NCI-H2196 (cell line): Measurements from ENCODE around the gene PRTN3.

ENCODE experiments used
- DNase-seq: peaks from one replicate; lab custom pipeline; 2025; ENCODE audit not compliant: unreplicated experiment; lab: John Stamatoyannopoulos, UW

The PRTN3 gene

GRCh38 chr19:802498-803098 is 38.2 kb upstream of the PRTN3 start:
- DNase-seq, result peak; percentile 81

DNA sequence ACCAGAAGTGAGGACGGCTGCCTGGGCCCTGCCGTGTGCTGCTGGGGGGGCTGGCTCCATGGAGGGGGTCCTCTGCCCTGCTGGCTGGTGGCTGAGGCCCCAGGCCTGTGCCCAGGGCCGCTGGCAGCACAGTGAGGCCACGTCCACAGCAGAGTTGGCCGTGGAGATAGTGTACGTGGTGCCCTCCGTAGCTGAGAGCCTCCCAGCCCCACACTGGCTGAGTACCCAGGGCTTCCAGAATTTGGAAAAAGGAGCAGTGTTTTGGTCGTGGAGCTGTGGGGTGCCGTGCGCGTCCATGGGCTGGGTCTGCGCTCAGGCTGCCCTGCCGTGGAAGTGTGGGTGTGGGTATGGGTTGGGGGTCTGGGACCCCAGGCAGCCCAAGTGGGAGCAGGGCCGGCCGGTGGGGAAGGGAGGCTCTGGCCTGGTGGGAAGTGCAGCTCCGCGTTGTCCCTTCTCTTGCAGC is 37.7 kb upstream of the PRTN3 start:
- DNase-seq, result no peak

DNA sequence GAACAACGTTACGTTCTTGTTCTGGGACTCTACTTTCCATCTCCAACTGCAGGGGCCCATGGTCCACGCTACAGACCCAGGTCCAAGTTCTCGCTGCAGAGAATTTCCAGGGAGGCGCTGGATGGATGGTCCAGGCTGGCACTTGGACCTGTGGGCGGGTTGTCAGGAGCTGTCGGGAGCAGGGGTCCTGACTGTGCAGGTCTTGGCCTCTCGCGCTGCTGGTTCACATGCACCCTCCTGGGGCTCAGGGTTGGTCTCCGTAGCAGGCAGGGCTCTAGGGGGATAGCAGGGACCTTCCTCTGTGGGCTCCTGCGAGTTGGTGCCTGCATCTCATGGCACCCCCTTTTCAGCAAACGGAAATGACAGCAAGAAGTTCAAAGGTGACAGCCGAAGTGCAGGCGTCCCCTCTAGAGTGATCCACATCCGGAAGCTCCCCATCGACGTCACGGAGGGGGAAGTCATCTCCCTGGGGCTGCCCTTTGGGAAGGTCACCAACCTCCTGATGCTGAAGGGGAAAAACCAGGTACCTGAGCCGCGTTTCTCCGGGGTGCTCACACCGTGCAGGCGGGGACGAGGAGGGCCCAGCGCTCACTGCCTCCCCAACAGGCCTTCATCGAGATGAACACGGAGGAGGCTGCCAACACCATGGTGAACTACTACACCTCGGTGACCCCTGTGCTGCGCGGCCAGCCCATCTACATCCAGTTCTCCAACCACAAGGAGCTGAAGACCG is 36.9 kb upstream of the PRTN3 start:
- DNase-seq, result no peak

GRCh38 chr19:804419-805165 is 36.2 kb upstream of the PRTN3 start:
- DNase-seq, result no peak

GRCh38 chr19:805166-805551 is 35.6 kb upstream of the PRTN3 start:
- DNase-seq, result no peak

DNA sequence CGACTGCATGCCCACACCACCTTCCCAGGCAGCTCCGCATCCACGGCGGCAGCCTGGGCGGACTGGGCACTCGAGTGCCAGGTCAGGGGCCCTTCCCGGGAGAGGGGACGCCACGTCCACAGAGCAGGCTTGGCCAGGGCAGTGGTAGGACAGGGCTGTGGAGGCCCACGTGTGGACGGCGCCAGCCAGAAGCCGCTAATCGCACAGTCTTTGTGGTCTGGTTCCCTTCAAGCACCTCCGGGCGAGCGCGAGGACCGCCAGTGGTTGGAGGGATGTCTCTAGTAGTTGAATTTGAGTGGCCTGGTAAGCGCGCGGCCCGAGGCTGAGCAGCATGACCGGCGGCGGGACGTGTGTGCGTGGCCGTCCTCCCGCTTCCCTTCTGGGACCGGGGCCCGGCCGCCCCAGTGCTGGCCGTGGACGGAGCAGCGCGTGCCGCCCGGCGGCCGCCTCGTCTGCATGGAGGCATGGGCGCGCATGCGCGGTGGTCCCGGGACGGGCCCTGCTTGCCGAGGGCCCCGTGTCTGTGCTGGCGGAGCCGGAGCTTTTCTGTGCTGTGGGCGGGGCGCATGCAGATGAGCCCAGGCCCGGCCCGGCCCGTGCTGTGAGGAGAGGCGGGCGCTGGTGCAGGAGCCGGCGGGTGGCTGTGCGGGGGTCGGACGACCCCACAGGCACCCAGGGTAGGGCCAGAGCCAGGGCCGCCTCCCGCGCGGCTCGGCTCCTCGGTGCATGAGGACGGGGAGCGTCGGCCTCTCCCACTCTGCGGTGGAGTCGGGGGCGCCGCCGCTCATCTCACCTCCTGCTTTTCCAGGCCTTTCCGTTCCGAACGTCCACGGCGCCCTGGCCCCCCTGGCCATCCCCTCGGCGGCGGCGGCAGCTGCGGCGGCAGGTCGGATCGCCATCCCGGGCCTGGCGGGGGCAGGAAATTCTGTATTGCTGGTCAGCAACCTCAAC is 34.9 kb upstream of the PRTN3 start:
- no peak for DNase-seq

DNA sequence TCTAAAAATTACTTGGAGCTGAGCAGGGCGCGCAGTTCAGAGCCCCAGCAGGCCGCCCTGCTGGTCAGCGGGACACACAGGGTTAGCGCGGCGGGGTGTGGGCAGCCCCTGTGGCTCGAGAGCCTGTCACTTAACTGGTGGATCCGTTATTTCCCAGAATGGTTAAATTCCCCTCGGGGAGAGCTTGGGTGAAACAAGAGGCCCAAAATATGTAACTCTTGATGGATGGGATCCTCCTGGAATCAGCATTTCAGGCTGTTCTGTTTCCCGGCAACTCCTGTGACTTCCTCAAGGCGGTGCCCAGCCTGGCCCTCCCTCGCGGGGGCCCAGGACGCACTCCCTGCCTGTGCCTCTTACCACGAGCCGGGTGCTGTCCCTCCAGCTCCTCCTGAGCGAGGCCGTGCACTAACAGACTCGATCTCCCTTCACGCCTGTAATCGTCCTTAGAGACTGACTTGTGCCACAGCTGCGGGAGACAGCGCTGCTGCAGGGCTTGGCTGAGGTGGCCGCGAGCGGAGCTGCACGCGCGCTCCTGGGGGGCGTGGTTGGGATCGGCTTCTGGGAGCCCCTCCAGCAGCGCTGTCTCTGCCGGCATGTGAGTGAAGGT is 33.9 kb upstream of the PRTN3 start:
- DNase-seq, result no peak

DNA sequence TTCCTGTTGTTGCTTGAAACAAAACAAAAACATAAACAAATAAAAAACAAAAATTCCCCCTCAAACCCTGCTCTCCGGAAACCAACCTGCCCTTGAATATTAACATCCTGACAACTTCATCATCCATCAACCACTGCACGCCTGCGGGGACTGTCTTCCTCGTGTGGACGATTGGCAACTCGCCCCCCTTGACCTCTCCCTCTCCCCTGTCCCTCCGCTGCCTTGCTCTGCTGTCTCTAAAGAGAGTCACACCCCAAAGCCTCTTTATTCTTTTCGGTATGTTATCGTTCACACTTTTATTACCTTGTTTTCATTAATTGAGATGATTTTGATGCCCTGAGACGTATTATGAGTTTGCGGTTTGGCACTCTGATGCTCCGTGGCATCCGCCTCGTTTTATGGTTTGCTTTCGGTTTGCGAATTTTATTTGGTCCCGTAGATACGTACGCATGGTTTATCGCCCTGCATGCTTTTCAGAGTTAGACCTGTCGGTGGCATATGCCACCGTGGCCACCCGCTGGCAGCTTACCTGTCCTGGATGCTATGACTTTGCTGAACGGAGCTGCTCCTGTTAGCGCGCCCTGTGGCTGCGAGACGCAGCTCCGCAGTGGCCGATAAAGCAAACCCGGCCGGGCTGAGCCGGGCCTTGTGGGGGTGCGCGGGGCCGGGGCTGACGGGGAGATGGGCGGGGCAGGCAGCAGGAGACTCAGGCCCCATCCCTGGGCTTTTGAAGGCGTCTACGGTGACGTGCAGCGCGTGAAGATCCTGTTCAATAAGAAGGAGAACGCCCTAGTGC is 33.0 kb upstream of the PRTN3 start:
- DNase-seq, result no peak

GRCh38 chr19:808423-808775 is 32.4 kb upstream of the PRTN3 start:
- no peak for DNase-seq

DNA sequence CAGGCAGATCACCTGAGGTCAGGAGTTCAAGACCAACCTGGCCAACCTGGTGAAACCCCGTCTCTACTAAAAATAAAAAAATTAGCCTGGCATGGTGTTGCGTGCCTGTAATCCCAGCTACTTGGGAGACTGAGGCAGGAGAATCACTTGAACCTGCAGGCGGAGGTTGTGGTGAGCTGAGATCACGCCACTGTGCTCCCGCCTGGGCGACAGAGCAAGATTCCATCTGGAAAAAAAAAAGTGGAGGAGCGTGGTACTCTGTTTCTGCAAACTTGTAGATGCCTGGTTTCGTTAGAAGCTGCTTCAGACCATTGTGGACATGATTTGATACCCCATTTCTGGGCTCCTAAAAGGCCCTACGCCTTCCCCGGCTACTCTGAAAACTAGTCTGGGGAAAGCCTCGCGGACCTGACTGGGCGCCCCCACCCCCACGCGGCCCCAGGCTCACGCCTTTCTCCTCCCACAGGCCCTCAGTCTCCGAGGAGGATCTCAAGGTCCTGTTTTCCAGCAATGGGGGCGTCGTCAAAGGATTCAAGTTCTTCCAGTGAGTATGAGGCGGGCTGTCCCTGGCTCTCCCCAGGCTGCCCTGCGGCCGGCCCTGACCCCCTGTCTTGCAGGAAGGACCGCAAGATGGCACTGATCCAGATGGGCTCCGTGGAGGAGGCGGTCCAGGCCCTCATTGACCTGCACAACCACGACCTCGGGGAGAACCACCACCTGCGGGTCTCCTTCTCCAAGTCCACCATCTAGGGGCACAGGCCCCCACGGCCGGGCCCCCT is 30.5 kb upstream of the PRTN3 start:
- DNase-seq, result no peak

- DNase-seq, result no peak
Measured at GRCh38 chr19:810883-811489, 29.8 kb upstream of the PRTN3 start.

DNA sequence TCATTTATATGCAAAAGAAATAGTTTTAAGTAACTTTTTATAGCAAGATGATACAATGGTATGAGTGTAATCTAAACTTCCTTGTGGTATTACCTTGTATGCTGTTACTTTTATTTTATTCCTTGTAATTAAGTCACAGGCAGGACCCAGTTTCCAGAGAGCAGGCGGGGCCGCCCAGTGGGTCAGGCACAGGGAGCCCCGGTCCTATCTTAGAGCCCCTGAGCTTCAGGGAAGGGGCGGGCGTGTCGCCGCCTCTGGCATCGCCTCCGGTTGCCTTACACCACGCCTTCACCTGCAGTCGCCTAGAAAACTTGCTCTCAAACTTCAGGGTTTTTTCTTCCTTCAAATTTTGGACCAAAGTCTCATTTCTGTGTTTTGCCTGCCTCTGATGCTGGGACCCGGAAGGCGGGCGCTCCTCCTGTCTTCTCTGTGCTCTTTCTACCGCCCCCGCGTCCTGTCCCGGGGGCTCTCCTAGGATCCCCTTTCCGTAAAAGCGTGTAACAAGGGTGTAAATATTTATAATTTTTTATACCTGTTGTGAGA is 29.2 kb upstream of the PRTN3 start:
- DNase-seq, result no peak

GRCh38 chr19:812049-812746 is 28.6 kb upstream of the PRTN3 start:
- no peak for DNase-seq

- no peak for DNase-seq
Measured at GRCh38 chr19:812747-813218, 28.0 kb upstream of the PRTN3 start.

DNA sequence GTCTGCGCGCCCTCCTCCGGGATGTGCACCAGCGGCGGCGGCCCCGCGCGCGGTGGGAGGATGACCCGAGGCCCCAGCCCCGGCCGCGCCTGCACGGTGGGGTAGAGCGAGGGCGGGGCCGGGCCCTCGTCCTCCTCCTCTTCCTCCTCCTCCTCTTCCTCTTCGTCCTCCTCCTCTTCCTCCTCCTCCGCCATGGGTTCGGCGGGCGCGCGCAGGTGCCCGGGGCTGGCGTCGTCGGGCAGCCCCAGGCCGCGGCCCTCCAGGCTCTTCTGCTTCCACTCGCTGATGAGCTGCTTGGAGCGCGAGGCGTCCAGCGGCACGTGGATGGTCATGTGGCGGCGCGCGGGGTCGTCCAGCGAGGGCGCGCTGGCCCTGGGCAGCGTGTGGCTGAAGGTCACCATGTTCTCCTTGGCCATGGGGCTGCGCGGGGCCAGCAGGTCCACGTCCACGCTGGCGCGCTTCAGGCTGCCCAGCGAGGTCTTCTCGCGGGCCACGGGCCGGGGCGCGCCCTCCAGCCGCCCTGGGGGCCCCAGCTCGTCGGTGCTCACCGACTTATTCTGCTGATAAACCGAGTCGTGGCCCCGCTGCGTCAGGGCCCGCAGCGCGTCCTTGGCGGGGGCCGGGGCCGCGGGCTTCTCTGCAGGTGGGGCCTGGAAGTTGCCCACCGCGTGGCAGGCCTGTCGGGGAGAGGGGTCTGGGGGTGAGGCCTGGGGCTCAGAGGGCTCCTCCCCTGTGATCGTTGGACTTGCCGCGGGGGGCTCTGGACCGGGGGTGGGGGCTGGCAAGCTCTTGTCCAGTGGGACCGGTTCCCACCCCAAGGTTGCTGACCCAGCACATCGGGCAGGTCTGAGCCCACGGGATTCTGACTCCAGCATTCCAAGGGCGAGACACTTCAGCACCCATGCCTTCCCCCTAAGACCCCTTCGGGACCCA is 27.3 kb upstream of the PRTN3 start:
- DNase-seq, result no peak
